NCI-H2196 treated with DMSO at 0.1 percent for 48 hours (cell line): ENCODE measurements around the gene LRMDA.

Experiments
- DNase-seq: peaks from one replicate; lab custom pipeline; 2025; ENCODE audit not compliant: unreplicated experiment; lab: John Stamatoyannopoulos, UW

LRMDA gene

DNA sequence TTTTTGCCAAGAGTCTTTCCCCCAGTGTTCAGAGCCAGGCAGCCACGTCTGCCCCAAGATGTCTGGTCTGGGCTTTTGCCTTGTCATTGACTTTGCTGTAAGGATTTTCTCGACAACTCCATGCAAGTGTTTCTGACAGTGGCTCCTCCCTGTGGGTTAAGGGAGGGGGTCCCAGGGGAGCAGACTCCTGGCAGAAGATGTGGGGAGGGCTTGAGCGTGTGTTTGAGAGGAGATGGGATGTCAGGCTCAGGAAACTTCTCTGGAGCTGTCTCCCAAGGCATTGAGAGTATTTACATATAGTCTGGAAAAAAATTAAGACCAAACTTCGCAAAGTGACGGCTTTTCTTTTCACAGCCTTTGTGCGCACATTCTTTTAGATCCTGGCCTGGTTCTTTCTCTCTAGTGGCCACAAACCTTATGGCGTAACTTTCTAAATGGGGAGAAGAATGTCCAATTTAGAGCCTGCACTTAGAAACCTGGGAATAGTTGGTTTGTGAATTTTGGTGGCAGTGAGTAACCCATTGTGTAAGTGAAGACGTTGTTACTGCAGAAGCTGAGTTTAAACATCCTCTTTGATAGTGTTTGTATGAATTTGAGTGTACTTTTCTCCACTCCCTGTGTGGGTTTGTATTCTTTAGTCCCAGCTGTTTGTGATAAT is 201.5 kb downstream of the LRMDA start:
- DNase-seq: no peak

DNA sequence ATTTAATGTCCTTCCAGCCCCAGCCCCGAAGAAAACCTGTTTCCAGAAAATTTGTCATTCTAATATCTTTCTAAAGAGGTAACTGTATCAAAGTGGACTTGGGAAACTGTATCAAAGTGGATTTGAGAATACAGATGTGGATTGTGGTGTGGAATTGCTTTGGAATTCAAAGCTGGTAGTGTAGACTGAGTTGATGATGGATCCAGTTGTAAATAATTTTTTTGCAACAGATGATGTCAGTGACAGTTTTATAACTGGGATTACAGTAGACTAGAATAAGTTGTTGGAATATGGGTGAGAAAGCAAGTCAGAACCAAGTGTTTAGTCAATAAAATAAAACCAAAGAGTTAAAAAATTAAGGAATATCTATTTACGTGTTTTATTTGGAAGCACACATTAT is 202.1 kb downstream of the LRMDA start:
- no peak for DNase-seq

DNA sequence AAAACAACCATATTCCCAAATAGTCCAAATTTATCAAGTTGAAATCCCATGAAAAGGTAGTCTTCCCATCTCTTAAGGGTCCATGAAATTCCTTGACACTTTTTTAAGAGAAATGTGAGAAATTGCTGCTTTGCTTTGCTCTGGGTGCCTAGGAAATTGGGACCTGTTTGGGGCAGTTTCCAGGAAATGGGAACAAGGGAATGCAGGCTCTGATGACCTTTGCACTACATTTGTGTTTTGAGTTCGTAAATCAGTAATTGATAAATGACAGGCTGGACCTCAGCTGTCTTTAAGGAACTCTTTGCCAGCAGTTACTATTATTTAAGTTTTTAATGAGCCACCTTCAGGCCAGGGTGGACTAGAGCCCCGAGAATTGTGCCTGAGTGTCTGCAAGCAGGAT is 203.5 kb downstream of the LRMDA start:
- no peak for DNase-seq

DNA sequence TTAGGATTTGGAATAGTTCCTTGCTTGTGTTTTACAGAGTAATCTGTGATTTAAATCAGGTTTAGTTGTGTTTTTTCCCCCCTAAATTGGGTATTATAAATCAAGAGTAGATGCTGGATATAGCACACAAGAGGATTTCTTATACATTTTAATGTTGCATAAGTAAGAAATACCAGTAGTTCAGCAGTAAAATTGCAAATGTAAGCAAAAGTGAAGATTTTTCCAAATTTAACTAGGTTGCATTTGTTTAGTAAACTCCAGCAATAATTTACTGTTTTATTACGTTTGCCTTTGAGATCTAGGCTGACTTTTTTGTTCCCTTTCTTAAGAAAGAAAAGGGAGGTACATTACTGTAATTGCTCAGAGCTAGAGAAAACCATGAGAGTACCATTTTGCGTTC is 207.3 kb downstream of the LRMDA start:
- no peak for DNase-seq

DNA sequence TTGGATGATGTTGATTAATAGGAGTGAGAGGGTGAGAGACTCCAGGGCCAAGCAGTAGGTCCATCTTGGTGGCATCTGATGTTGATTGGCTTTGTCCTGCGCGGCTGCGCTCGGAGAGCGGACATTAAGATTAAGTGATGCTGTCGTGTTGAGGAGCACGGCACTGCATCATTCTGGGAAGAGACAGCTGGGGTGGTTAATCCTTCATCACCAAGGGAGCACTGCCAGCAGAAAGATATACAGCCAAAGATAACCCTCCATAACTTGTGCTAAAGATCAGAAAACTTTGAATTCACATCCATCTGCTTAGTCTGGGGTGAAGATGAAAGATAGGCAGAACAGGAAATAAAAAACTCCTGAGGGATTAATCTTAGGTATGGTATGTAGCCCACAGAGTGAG is 208.3 kb downstream of the LRMDA start:
- no peak for DNase-seq

DNA sequence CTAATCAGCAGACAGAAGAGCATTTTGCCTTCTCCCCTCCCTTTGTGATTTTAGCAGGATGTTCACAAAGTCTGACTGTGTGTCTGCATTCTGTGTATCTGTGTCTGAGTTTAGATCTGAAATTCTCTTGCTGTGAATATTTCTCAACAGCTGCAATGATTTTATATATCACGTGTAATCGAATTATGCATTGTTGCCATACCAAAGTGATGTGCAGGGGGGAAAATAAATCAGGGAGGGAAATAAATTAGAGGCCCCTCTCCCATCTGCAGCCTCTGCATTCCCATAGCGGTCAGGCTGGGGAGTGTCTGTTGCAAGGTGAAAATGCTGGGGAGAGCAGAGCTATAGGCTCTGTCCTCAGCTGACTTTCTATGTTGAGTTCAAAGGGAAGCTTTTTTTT is 209.0 kb downstream of the LRMDA start:
- DNase-seq: no peak

DNA sequence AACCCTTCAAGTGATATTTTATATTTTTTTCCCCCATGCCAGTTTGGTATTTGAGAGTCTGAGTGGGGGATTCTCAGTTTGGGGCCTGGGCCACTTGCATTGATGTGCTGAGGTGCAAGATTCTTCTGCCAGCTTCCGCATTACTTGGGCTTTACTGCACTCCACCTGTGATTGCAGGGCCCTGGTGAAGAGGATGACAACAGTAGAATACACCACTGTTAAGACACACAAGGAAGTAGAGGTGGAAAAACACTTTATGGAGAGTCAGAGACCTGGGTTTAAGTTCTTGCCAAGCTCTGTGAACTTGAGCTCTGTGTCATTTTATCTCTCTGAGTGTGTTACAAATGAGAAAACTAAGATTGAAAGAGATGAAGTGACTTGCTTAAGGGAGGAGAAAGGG is 209.4 kb downstream of the LRMDA start:
- no peak for DNase-seq

DNA sequence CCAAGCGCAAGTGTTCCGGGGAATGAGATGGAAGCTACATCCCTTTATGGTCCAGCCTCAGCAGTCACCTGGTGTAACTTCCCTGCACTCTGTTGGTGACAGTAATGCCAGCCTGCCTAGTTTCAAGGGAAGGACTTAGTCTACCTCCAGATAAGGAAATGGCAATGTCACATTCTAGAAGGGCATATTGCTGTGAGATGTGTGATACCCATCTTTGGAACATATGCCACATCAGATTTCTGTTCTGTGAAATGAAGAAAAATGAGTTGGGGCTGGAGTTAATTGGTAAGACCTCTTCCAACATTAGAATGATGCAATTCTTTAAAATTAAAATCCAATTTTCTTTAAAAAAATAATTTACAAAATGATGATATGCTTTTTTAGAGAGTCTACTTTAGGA is 212.0 kb downstream of the LRMDA start:
- DNase-seq: no peak

DNA sequence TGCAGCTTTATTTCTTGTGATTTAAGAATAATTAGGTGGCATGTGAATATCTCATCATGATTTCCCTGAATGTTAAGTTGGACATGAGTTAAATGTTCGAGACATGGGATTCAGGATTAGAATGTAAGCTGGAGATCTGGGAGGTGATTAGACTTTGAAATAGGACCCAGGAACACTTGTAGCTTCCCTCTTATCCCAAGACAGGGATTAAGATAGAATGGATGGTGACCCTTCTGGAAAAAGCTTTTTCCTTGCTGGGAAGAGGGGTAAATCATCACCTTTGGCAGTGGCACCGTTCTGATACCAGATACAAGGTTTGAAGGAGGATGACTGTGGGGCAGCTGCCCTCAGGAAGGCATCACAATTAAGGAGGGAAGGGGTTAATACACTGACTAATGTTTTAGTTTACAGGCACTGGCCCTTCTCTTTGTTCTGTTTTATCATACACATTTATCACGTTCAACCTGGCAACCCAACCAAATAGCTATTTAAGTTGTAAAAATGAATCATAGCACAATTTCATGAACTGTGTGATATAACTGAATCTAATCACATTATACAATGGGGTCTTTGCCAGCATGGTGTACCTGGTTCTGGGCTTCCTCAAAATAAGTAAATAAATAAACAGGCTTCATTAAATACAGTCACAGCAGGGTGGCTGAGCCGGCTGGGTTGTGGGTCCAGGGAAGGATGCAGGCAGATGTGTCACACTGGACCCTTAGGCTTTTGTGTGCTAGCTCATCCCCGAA is 212.7 kb downstream of the LRMDA start:
- no peak for DNase-seq

DNA sequence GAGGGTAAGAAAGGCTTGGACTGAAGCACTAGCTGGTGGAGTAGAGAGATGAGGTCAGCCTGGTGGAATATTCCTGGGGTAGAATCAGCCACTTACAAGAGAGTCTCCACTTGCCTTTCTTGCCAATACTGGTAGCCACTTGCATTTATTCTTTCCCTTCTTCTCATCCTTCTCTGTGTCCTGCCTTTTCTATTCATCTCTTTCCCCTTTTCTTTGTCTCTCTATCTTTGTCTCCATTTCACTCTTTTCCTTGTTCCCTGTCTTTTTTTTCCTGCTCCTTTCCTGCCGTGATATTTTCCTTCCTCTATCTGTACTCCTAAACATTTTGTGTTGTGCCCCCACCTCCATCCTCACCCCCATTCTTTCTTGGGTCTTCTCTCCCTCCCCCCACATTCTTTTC is 214.3 kb downstream of the LRMDA start:
- no peak for DNase-seq

DNA sequence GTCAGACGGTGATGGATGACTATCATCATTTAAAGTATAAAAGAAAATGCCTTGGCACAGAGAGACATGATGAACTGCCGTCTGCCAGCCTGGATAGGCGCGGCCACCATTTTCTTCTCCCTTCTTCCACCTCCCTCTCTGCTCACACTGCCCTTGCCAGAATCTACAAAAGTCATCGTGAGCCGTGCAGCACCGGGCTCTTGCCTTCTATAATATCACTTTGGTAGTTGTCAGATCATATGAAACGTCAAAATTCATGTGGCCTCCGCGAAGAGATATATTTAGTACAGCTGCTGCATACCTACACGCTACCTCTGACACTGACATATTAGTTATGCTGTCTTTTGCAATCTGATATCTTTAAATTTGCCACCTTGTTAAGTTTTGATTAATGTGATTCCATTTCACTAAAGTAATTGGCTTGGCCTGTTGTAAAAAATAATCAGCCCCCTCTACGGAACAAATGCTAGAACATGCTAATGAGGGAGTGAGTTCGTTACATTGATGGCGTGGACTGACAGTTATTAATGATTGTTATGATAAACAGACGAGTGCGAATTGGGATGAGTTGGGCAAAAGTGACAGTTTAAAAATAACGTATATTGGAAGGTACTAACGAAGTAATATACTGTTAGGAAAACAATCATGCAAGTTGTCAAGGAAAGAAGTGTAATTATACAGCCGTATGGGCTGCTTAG is 214.9 kb downstream of the LRMDA start:
- no peak for DNase-seq

DNA sequence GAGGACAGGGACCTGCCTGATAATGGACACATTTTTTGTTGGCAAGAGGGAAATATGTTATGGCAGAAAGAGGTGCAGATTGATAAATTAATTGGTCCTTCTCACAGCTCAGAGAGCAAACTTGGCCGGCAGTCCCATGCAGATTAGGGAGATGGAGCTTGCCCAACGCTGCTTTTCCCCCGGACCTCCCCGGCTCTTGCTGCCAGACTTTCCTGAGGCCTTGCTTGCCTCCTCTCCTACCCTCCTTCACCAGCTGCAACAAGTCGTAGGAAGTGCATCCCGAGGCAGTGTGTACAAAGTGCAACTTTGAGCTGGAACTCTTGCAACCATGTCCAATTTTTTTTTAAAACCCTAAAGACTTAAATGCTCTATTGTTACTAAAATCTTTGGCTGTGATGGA is 215.5 kb downstream of the LRMDA start:
- no peak for DNase-seq

DNA sequence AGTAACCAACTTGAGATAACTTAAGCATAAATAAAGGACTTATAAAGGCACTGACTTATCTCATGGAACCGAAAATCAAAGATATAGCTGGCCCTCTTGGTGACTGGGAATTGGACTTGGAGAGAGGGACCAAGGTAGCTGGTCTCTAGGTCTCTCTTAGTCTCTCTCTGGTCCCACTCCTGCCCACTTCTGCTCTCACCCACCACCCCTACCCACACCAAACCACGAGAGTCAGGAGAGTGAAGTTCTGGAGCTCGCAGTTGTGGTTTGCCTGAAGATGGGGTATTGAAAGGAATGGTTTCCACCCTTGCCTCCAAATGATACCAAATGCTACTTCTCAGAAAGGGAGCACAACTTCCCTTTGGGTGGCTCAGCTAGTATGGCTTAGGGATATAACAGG is 216.3 kb downstream of the LRMDA start:
- no peak for DNase-seq

DNA sequence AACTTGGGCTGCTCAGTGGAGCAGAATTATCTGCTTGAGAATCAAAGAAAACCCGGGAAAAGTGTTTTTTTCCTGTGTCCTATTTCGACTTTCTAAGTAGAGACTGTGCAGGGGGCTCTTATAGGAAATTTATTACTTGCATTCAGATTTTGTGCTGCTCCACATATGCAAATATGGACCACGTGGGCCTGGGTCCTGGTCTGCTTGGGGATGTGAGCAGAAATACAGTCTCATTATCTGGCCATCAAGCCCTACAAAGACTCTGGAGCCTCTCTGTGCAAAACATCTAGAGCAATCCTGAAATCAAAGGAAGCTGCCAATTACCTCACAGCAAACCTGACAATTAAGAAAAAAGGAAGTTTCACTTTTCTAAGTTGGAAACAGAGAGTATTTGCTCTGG is 216.9 kb downstream of the LRMDA start:
- DNase-seq: no peak

DNA sequence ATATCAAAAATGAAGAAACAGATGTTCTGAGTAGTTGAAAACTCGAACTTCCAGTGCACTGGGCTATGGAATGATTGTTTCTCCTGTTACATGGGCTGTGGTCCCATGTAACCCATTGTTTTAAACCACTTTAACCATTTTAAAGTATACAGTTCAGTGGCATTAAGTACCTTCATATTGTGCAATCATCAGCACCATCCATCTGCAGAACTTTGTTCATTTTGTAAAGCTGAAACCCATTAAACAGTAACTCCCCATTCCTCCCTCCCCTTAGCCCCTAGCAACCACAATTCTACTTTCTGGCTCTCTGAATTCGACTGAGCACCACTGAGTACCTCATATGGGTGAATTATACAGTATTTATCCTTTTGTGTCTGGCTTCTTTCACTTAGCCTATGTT is 217.4 kb downstream of the LRMDA start:
- DNase-seq: no peak

DNA sequence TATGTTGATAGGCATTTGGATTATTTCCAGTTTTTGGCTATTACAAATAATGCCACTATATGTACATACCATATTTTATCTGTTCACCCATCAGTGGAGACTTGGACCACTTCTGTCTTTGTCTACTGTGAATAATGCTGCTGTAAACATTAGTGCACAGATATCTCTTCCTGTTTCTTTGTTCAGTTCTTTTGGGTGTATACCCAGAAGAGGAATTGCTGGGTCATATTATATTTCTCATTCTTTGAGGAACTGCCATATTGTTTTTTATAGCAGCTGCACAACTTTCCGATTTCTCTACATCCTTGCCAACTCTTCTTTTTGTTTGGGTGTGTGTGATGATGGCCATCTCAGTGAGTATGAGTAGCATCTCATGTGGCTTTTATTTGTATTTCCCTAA is 218.0 kb downstream of the LRMDA start:
- no peak for DNase-seq

DNA sequence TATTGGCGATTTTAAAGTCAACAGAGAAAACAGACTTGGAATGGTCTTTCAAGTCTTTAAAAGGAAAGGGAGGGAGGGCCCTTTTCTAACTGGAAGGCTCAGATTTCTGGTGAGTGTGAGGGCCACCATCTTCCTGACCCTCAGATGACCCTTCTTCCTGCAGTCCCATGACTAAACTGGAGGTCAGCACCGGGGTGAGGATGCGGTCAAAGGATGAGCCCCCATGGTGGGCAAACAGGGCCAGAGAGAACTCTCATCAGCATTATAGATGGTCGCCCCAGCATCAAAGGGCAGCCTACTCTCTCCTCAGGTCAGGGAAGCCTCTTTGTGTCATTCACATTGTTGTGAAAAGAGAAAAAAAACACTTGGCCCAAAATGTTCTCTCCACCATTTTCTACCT is 219.2 kb downstream of the LRMDA start:
- DNase-seq: no peak

DNA sequence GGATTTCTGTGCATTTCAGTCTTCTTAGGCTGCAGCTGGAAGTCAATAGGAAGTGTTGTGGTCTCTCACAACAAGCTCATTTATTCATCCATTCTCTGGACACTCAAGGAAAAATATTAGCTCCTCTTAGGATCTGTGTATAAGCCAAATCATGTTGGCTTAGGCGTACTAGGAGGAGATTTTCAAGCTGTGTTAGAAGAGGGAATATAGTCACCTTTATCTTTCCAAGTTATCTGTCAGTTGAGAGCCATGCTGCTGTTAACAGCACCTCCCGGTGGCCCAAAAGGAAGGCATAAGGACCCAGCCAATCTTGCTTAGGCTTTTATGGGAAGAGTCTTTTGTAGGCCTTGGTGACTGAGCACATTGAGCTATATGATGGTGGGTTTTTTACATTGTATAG is 220.0 kb downstream of the LRMDA start:
- DNase-seq: no peak

DNA sequence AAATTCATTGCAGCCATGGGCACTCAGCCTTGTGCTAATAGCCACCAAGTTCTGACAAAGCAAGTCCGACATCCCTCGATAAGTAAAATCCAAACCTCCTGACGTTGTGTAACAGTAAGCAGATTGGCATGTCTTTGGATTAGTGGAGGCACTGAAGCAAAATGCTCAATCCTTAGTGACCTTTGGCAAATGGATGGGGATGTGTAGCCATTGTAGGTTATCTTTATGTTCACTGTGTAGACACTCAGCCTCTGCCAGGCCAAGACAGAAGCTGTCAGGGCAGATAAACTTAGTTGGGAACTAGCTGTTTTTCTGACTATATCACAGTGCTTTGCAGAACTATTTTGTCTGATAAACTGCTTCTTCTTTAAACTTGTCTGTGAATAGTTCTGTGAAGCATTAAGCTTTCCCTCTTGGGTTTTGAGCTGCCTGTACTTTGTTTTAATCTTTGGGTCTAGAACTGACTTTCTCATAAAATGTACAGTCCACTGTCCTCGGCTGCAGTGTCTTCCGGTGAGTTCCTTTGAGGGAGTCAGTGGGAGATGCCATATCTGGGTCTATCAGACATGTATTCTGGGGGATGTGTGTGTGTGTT is 220.8 kb downstream of the LRMDA start:
- DNase-seq: no peak

DNA sequence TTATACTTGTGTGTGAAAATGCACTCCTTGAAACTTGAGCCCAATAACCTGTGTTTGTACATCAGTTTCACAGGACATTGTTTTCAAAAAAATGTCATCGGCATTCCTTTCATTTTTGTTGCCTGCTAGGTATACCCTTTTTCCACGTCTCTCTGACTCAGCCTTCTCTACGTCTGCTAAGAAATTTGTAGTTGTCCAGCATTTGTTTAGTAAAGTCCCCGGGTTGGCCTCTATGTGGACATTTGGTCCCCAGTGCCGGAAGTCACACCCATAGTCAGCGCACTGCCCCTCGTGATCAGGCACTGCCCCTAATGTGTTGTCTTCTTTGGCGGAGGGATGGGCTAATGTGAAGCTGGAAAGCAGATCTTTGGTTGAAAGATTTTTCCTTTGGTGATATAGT is 222.3 kb downstream of the LRMDA start:
- no peak for DNase-seq

DNA sequence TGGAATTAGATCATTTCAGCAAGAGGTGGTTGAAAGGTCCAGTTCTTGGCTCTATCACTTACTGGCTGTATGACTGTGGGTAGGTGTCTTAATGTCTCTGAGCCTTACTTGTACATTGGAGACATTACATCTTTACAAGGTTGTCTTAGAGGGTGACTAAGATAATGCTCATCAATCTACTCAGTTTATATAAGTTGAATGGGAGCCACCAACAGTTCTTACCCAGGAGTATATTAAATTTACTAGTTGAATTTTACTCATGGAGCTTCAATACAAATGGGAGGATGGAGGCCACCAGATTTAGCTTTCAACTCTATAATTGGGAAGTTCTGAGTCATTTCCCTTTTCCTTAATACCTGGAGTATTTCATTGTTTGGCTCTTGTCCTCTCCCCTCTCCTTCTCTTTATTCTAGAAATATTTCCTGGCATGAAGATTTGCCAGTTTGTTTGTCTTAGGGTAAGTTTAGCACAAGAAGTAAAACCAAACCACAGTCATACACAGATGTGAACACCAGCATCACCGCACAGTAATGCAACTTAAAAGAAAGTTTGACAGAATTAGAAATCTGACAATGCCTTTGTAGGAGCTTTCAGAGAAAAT is 222.8 kb downstream of the LRMDA start:
- no peak for DNase-seq

DNA sequence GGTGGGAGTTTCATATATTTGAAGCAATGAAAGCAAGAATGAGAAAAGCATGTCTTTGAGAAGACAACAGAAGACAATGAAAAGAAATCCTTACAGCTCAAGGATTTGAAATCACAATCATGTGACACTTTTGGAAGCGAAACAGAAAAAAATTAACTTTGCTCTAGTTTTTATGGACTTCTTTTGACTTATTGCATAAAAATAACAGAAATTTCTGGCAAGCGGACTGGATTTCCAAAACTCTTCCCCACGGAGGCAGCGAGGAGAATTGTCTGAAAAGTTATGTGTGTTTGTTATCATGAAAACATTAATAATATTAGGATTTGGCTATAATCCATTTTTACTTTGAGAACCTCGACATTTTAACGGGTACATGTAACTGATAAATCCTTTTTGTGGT is 223.3 kb downstream of the LRMDA start:
- DNase-seq: no peak
